Lower lobe of right lung (tissue), 2 donors: Measurements from ENCODE around the gene GMDS. TPM values are rescaled to one million over a fixed set of nuclear protein-coding genes. Genes with fewer than 3 reads are reported as not detected.

Experiments
- ATAC-seq, 2 donors: fragments of 200-7000 bp; cut with Tn5 transposase; one replicate each; pipeline ENCODE4 v1.9.1; 2020 to 2022; ENCODE audit warnings: mild to moderate bottlenecking in 2 of 2, moderate library complexity in 2 of 2
- DNase-seq: peaks from one replicate; pipeline ENCODE4 v3.0.0-alpha.2; 2020
- H3K27ac ChIP-seq: fragments of 200-600 bp; one replicate; pipeline ENCODE4 v1.8.0; 2022
- H3K27me3 ChIP-seq: fragments of 200-600 bp; one replicate; pipeline ENCODE4 v1.8.0; 2022; ENCODE audit warnings: low read depth
- H3K36me3 ChIP-seq: fragments of 200-600 bp; one replicate; pipeline ENCODE4 v1.8.0; 2022; ENCODE audit warnings: mild to moderate bottlenecking
- H3K4me1 ChIP-seq: fragments of 200-600 bp; one replicate; pipeline ENCODE4 v1.8.0; 2022
- H3K4me3 ChIP-seq: fragments of 200-600 bp; one replicate; pipeline ENCODE4 v1.8.0; 2022; ENCODE audit warnings: mild to moderate bottlenecking
- H3K9me3 ChIP-seq: fragments of 200-600 bp; one replicate; pipeline ENCODE4 v1.8.0; 2022
- CTCF ChIP-seq: fragments of 200-600 bp; IDR thresholded peaks from one replicate; pipeline ENCODE4 v1.8.0; 2022; ENCODE audit warnings: antibody characterized with exemption, mild to moderate bottlenecking
- intact Hi-C: fragments of 100-400 bp; cut with DNase I; formaldehyde crosslinking; loops from one replicate; pipeline ENCODE4 v1.11.0; 2022
- total RNA-seq: library from RNA; stranded (reverse); fragmentation: NEBNext Ultra II Directional; extraction: Animal tissue kit (Norgen Biotek cat#: 25700); gene quantifications from one replicate; pipeline ENCODE4 v1.2.1, GENCODE V29; 2021
- donor health status: DM: no; HTN: yes; CAD: no; lungs with severe emphysema.

GMDS gene
- total RNA-seq, 1 donor from 2014 or later: 12.7 TPM

- intact Hi-C loops: no loop called here
- H3K4me3 ChIP-seq: no peak overlapping the region
- DNase-seq (no peak), ATAC-seq (no peak)
- TF ChIP-seq CTCF: no peak
- no peaks in the 10 kb centered on the region for H3K36me3 ChIP-seq
- H3K9me3 ChIP-seq: no peaks in the 10 kb centered on the region
- H3K4me1 ChIP-seq: peaks cover 20% of the 10 kb centered on the region
- peaks cover 97% of the 10 kb centered on the region for H3K27me3 ChIP-seq
- no peak overlapping the region for H3K27ac ChIP-seq
Measured at GRCh38 chr6:1622220-1622850, 623.1 kb downstream of the GMDS start.

- ATAC-seq (no peak), DNase-seq (no peak)
- intact Hi-C loops: no loop called here
- no peaks in the 10 kb centered on the region for H3K9me3 ChIP-seq
- no peak overlapping the region for H3K4me3 ChIP-seq
- peaks cover 95% of the 10 kb centered on the region for H3K27me3 ChIP-seq
- no peaks in the 10 kb centered on the region for H3K36me3 ChIP-seq
- H3K4me1 ChIP-seq: peaks cover 20% of the 10 kb centered on the region
- H3K27ac ChIP-seq: no peak overlapping the region
- no peak for TF ChIP-seq CTCF
Measured at GRCh38 chr6:1621070-1621701, 624.2 kb downstream of the GMDS start.

GRCh38 chr6:1620504-1621069 is 624.8 kb downstream of the GMDS start:
- H3K4me3 ChIP-seq: no peak overlapping the region
- TF ChIP-seq CTCF: no peak
- peak; percentile 24 for DNase-seq

GRCh38 chr6:1619673-1620503 is 625.5 kb downstream of the GMDS start:
- peak; percentile 39 for DNase-seq
- H3K27me3 ChIP-seq: peaks cover 94% of the 10 kb centered on the region
- no peak for TF ChIP-seq CTCF
- H3K4me1 ChIP-seq: peaks cover 12% of the 10 kb centered on the region
- H3K9me3 ChIP-seq: no peaks in the 10 kb centered on the region
- peak overlapping the region; percentile 40 for H3K4me3 ChIP-seq
- no peak overlapping the region for H3K27ac ChIP-seq
- ATAC-seq: peak; percentile 16 to 38
- intact Hi-C loops: no loop called here
- no peaks in the 10 kb centered on the region for H3K36me3 ChIP-seq

More at GRCh38 chr6:1620504-1621069, 624.8 kb downstream of the GMDS start:
- peaks cover 94% of the 10 kb centered on the region for H3K27me3 ChIP-seq
- H3K36me3 ChIP-seq: no peaks in the 10 kb centered on the region
- intact Hi-C loops: no loop called here
- H3K27ac ChIP-seq: no peak overlapping the region
- no peaks in the 10 kb centered on the region for H3K9me3 ChIP-seq
- ATAC-seq: no peak
- peaks cover 19% of the 10 kb centered on the region for H3K4me1 ChIP-seq

GRCh38 chr6:1619098-1619672 is 626.2 kb downstream of the GMDS start:
- no peak overlapping the region for H3K4me3 ChIP-seq
- H3K27ac ChIP-seq: no peak overlapping the region
- intact Hi-C loops: no loop called here
- no peaks in the 10 kb centered on the region for H3K36me3 ChIP-seq
- peaks cover 13% of the 10 kb centered on the region for H3K4me1 ChIP-seq
- DNase-seq: no peak
- no peak for ATAC-seq
- no peak for TF ChIP-seq CTCF
- peaks cover 94% of the 10 kb centered on the region for H3K27me3 ChIP-seq
- H3K9me3 ChIP-seq: no peaks in the 10 kb centered on the region
